Peyer's patch (tissue), 4 donors: ENCODE results near the gene CHRM5. TPM values are rescaled to one million over a fixed set of nuclear protein-coding genes. Genes with fewer than 3 reads are reported as not detected.
A peak's percentile ranks its signal among the peaks of the same experiment; 100 is the strongest.

ENCODE experiments used
- DNase-seq, 3 donors: peaks; one replicate each; pipeline ENCODE4 v3.0.0-alpha.2; 2017 to 2019
- H3K27ac ChIP-seq, 4 donors: fragments of 200-600 bp; sonication (generic); one replicate each; pipeline ENCODE4 v1.5.1; 2016 to 2019
- H3K27me3 ChIP-seq, 2 donors: fragments of 200-600 bp; sonication (generic); one replicate each; pipeline ENCODE4 v1.5.1; 2019
- H3K36me3 ChIP-seq, 3 donors: fragments of 200-600 bp; sonication (generic); one replicate each; pipeline ENCODE4 v1.5.1; 2016 to 2019
- H3K4me1 ChIP-seq, 4 donors: fragments of 200-600 bp; sonication (generic); one replicate each; pipeline ENCODE4 v1.5.1; 2016 to 2019
- H3K4me3 ChIP-seq, 4 donors: fragments of 200-600 bp; sonication (generic); 1 replicate in 3 of 4; 2 replicates in 1 of 4; pipeline ENCODE4 v1.5.1; 2016 to 2019; ENCODE audit warnings: mild to moderate bottlenecking in 1 of 4
- H3K9me3 ChIP-seq, 4 donors: fragments of 200-600 bp; sonication (generic); one replicate each; pipeline ENCODE4 v1.5.1; 2016 to 2019; ENCODE audit warnings: mild to moderate bottlenecking in 1 of 4
- POLR2A ChIP-seq, 2 donors: fragments of 450-650 bp; IDR thresholded peaks; one replicate each; pipeline ENCODE4 v1.5.1; 2017; ENCODE audit warnings: antibody characterized with exemption in 2 of 2, mild to moderate bottlenecking in 2 of 2, moderate library complexity in 2 of 2
- total RNA-seq, 4 donors: library from RNA; depleted of rRNA; stranded (reverse); fragments of >200 nt; gene quantifications; one replicate each; pipeline ENCODE4 v1.1.0, GENCODE V29; 2016
- TF ChIP-seq, protein P1 (sequence below), 6 experiments: fragments of 450-650 bp in 4 of 6; fragments of 200-600 bp in 2 of 6; sonication (generic) in 1 of 6; IDR thresholded peaks; one replicate each; pipeline ENCODE4 v1.5.1; 2017 to 2019; ENCODE audit warnings: antibody characterized with exemption in 6 of 6, mild to moderate bottlenecking in 3 of 6, moderate library complexity in 1 of 6

The CHRM5 gene
- total RNA-seq, 4 donors from 2014 or later, result not detected

DNA sequence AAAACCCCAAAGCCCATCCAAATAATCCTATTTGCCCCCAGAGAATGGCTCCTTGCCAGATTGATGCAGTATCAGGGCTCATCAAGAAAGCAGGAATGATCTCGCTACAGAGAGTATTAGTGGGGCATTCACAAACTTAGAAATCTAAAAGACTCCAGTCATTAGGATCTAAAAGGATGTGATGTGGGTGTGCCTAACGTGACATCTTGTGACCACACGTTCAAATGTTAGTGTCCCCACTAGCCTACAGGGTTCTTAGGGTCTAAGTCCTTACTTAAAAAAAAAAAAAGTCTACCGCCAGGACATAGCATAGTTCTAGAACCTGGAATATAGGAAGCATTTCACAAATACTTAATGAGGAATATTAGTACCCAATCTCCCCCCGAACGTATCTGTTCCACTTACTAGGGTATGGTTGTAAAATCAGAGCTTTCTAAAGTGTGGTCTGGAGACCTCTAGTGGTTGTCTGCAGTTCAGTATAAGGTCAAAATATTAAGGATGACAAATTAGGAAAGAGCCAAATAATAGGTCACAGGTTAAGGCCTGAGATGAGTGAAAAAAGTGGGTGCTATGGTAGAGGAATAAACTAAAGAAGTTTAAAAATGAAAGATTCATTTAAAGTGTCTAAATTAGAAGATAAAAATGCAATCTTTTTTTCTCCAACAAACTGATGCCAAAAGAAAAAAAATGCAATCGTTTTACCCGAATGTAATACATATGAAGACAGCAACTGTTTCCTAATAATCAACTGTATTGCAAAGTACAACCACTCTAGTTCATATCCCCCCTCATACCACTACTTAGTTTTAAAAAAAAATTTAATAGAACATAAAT, 4.2 kb upstream of the CHRM5 start:
- no peak overlapping the region for H3K4me3 ChIP-seq
- H3K9me3 ChIP-seq, result no peaks in the 10 kb centered on the region
- no peaks in the 10 kb centered on the region for H3K36me3 ChIP-seq
- H3K27me3 ChIP-seq, result no peaks in the 10 kb centered on the region
- no peak for TF ChIP-seq POLR2A (IDR thresholded peaks at IDR 0.05)
- TF ChIP-seq, protein P1, sequence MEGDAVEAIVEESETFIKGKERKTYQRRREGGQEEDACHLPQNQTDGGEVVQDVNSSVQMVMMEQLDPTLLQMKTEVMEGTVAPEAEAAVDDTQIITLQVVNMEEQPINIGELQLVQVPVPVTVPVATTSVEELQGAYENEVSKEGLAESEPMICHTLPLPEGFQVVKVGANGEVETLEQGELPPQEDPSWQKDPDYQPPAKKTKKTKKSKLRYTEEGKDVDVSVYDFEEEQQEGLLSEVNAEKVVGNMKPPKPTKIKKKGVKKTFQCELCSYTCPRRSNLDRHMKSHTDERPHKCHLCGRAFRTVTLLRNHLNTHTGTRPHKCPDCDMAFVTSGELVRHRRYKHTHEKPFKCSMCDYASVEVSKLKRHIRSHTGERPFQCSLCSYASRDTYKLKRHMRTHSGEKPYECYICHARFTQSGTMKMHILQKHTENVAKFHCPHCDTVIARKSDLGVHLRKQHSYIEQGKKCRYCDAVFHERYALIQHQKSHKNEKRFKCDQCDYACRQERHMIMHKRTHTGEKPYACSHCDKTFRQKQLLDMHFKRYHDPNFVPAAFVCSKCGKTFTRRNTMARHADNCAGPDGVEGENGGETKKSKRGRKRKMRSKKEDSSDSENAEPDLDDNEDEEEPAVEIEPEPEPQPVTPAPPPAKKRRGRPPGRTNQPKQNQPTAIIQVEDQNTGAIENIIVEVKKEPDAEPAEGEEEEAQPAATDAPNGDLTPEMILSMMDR (IDR thresholded peaks at IDR 0.05), result peak in 5 of 6 experiments; percentile 5 to 58 (median 49)
- H3K27ac ChIP-seq, result no peak overlapping the region
- no peak for DNase-seq
- no peaks in the 10 kb centered on the region for H3K4me1 ChIP-seq

DNA sequence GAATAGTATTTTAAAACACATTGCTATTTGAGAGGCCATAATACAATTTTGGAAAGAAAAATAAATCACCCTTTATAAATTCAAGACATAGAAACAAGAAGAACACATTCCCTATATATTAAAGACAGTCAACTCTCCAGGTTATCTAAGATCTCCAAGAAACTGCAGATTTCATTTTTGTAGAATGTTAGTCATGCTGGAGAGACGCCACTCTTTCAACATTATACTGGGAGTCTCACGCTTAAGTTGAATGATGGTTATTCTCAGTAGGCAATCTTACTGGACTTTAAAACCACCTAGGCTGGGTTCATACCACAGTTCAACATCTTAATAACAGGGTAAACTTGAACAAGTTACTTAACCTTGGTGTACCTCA, 3.6 kb upstream of the CHRM5 start:
- TF ChIP-seq, protein P1 (IDR thresholded peaks at IDR 0.05), result no peak
- TF ChIP-seq POLR2A (IDR thresholded peaks at IDR 0.05), result no peak
- Histone ChIP-seq H3K4me1 (no peaks in the 10 kb centered on the region), H3K36me3 (no peaks in the 10 kb centered on the region), H3K27ac (no peak overlapping the region), H3K9me3 (no peaks in the 10 kb centered on the region), H3K4me3 (no peak overlapping the region), H3K27me3 (no peaks in the 10 kb centered on the region)
- DNase-seq, result no peak

DNA sequence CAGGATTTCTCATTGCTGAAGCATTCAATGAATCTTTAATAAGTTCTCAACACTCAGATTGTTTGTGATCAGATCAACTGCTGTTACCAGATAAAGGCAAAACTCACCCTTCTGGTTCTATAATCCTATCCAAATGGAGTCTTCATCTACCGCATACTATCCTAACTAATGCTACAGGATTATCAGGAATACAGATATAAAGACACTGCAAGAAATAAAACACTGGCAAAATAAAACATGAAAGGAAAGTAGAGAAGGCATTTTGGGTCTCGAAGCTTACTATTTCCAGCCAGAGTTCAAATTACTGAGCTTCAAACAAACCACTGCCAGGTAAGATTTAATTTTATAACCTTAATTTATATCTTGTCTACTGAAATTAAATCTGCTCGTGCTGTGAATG, 524 bp downstream of the CHRM5 start:
- no peaks in the 10 kb centered on the region for H3K4me1 ChIP-seq
- no peak for DNase-seq
- no peaks in the 10 kb centered on the region for H3K27me3 ChIP-seq
- TF ChIP-seq, protein P1 (IDR thresholded peaks at IDR 0.05), result no peak
- no peak for TF ChIP-seq POLR2A (IDR thresholded peaks at IDR 0.05)
- H3K27ac ChIP-seq, result no peak overlapping the region
- no peak overlapping the region for H3K4me3 ChIP-seq
- H3K9me3 ChIP-seq, result no peaks in the 10 kb centered on the region
- no peaks in the 10 kb centered on the region for H3K36me3 ChIP-seq

DNA sequence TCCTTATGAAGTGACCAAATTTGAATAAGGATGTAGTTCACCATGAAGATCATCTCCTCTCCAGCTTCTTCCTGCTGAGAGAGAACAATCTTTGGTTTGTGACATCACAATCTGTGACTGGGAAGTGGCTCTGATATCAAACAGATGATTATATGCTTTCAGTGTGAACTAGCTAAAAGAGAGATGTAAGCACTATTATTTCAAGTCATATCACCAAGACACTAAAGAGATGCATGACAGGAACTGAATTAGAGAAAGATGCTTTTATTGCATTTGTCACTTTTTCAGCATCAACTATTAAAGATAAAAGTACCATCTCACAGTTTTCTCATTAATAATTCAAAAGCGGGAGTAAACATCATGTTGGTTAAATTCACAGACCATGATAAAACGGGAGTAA, 3.5 kb downstream of the CHRM5 start:
- Histone ChIP-seq H3K36me3 (no peaks in the 10 kb centered on the region), H3K27me3 (no peaks in the 10 kb centered on the region), H3K4me1 (no peaks in the 10 kb centered on the region), H3K4me3 (no peak overlapping the region), H3K9me3 (no peaks in the 10 kb centered on the region), H3K27ac (no peak overlapping the region)
- TF ChIP-seq, protein P1 (IDR thresholded peaks at IDR 0.05), result no peak
- TF ChIP-seq POLR2A (IDR thresholded peaks at IDR 0.05), result no peak
- DNase-seq, result no peak

DNA sequence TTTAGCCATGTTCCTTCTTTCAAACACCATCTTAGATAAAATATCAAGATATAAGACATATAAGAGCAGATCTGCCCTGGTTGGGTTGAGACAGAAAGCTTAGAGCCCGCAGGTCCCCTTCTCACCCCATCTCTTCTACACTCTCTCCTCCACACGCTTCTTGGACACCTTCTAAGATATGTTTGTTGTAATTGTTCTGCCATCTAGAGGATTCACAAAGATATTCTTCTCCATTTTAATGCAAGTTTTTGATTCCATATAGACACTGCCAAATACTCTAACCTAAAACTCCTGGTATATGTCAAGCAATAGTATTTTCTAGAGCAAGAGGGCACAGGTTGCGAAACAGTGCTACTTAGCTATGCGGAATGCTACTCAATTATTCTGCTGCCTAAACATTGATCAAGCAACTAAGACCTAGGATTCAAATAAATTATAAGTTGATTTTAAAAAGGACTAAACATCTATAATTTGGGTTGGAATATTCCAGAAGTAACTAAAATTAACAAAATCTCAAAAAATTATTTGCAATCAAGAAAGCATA, 6.8 kb downstream of the CHRM5 start:
- H3K9me3 ChIP-seq, result no peaks in the 10 kb centered on the region
- H3K4me1 ChIP-seq, result no peaks in the 10 kb centered on the region
- no peak for DNase-seq
- H3K27ac ChIP-seq, result no peak overlapping the region
- TF ChIP-seq POLR2A (IDR thresholded peaks at IDR 0.05), result no peak
- TF ChIP-seq, protein P1 (IDR thresholded peaks at IDR 0.05), result no peak
- no peak overlapping the region for H3K4me3 ChIP-seq
- H3K27me3 ChIP-seq, result no peaks in the 10 kb centered on the region
- no peaks in the 10 kb centered on the region for H3K36me3 ChIP-seq
